ENCODE data around the gene RNASE3.
A peak's percentile ranks its signal among the peaks of the same experiment; 100 is the strongest.
"Not testable (repeated sequence)": the region's sequence is repeated elsewhere in the genome, so short reads cannot be mapped to it uniquely, and the experiment has no call there.

RNASE3 gene

GRCh38 chr14:20873370-20874177, 17.6 kb upstream of the RNASE3 start:
- H3K27me3 ChIP-seq (ENCODE audit: control insufficient read depth in 1 of 2, insufficient read depth in 2 of 2, low read length in 2 of 2), result no peaks in the 10 kb centered on the region
- no peaks in the 10 kb centered on the region for H3K36me3 ChIP-seq (ENCODE audit: insufficient read depth, low read length)
- no peak overlapping the region for H3K9ac ChIP-seq (ENCODE audit: low read length)
- H3K27ac ChIP-seq (ENCODE audit: low read depth, low read length), result no peak overlapping the region
- peak overlapping the region in 1 of 2 donors; percentile 31 for H3K4me3 ChIP-seq (ENCODE audit: low read depth in 1 of 2, low read length in 2 of 2)
- H3K9me3 ChIP-seq (ENCODE audit: low read length), result no peaks in the 10 kb centered on the region
- peaks cover 6% of the 10 kb centered on the region for H3K4me1 ChIP-seq (ENCODE audit: insufficient read depth, low read length)

- Histone ChIP-seq H3K27ac (ENCODE audit: low read depth, low read length) (no peak overlapping the region), H3K9ac (ENCODE audit: low read length) (no peak overlapping the region), H3K4me1 (ENCODE audit: insufficient read depth, low read length) (peaks cover 6% of the 10 kb centered on the region), H3K4me3 (ENCODE audit: low read depth in 1 of 2, low read length in 2 of 2) (no peak overlapping the region), H3K27me3 (ENCODE audit: control insufficient read depth in 1 of 2, insufficient read depth in 2 of 2, low read length in 2 of 2) (no peaks in the 10 kb centered on the region), H3K9me3 (ENCODE audit: low read length) (no peaks in the 10 kb centered on the region), H3K36me3 (ENCODE audit: insufficient read depth, low read length) (no peaks in the 10 kb centered on the region)
Measured at GRCh38 chr14:20877016-20877415, 14.2 kb upstream of the RNASE3 start.

GRCh38 chr14:20878695-20879094, 12.5 kb upstream of the RNASE3 start:
- Histone ChIP-seq H3K9me3 (ENCODE audit: low read length) (no peaks in the 10 kb centered on the region), H3K36me3 (ENCODE audit: insufficient read depth, low read length) (no peaks in the 10 kb centered on the region), H3K9ac (ENCODE audit: low read length) (no peak overlapping the region), H3K4me3 (ENCODE audit: low read depth in 1 of 2, low read length in 2 of 2) (no peak overlapping the region), H3K4me1 (ENCODE audit: insufficient read depth, low read length) (peaks cover under 1% of the 10 kb centered on the region), H3K27me3 (ENCODE audit: control insufficient read depth in 1 of 2, insufficient read depth in 2 of 2, low read length in 2 of 2) (no peaks in the 10 kb centered on the region), H3K27ac (ENCODE audit: low read depth, low read length) (no peak overlapping the region)

- not testable (repeated sequence) for H3K4me1 ChIP-seq (ENCODE audit: insufficient read depth, low read length); H3K9me3 ChIP-seq (ENCODE audit: low read length); H3K27me3 ChIP-seq (ENCODE audit: control insufficient read depth in 1 of 2, insufficient read depth in 2 of 2, low read length in 2 of 2); H3K9ac ChIP-seq (ENCODE audit: low read length); H3K4me3 ChIP-seq (ENCODE audit: low read depth in 1 of 2, low read length in 2 of 2); H3K27ac ChIP-seq (ENCODE audit: low read depth, low read length); H3K36me3 ChIP-seq (ENCODE audit: insufficient read depth, low read length)
Measured at GRCh38 chr14:20881229-20881628, 10.0 kb upstream of the RNASE3 start.

- not testable (repeated sequence) for H3K9me3 ChIP-seq (ENCODE audit: low read length); H3K36me3 ChIP-seq (ENCODE audit: insufficient read depth, low read length); H3K27ac ChIP-seq (ENCODE audit: low read depth, low read length); H3K4me3 ChIP-seq (ENCODE audit: low read depth in 1 of 2, low read length in 2 of 2); H3K9ac ChIP-seq (ENCODE audit: low read length); H3K4me1 ChIP-seq (ENCODE audit: insufficient read depth, low read length); H3K27me3 ChIP-seq (ENCODE audit: control insufficient read depth in 1 of 2, insufficient read depth in 2 of 2, low read length in 2 of 2)
Measured at GRCh38 chr14:20882787-20883186, 8.4 kb upstream of the RNASE3 start.

GRCh38 chr14:20888411-20888810, 2.8 kb upstream of the RNASE3 start:
- not testable (repeated sequence) for H3K9ac ChIP-seq (ENCODE audit: low read length); H3K27me3 ChIP-seq (ENCODE audit: control insufficient read depth in 1 of 2, insufficient read depth in 2 of 2, low read length in 2 of 2); H3K27ac ChIP-seq (ENCODE audit: low read depth, low read length); H3K36me3 ChIP-seq (ENCODE audit: insufficient read depth, low read length); H3K4me3 ChIP-seq (ENCODE audit: low read depth in 1 of 2, low read length in 2 of 2); H3K4me1 ChIP-seq (ENCODE audit: insufficient read depth, low read length); H3K9me3 ChIP-seq (ENCODE audit: low read length)

GRCh38 chr14:20895322-20895721, 4.1 kb downstream of the RNASE3 start:
- H3K36me3 ChIP-seq (ENCODE audit: insufficient read depth, low read length); H3K4me3 ChIP-seq (ENCODE audit: low read depth in 1 of 2, low read length in 2 of 2); H3K9ac ChIP-seq (ENCODE audit: low read length); H3K27me3 ChIP-seq (ENCODE audit: control insufficient read depth in 1 of 2, insufficient read depth in 2 of 2, low read length in 2 of 2); H3K9me3 ChIP-seq (ENCODE audit: low read length); H3K27ac ChIP-seq (ENCODE audit: low read depth, low read length); H3K4me1 ChIP-seq (ENCODE audit: insufficient read depth, low read length): not testable (repeated sequence)

GRCh38 chr14:20904393-20905029, 13.3 kb downstream of the RNASE3 start:
- Histone ChIP-seq H3K27me3 (ENCODE audit: control insufficient read depth in 1 of 2, insufficient read depth in 2 of 2, low read length in 2 of 2) (no peaks in the 10 kb centered on the region), H3K36me3 (ENCODE audit: insufficient read depth, low read length) (no peaks in the 10 kb centered on the region)

GRCh38 chr14:20905676-20906075, 14.5 kb downstream of the RNASE3 start:
- no peak overlapping the region for H3K4me3 ChIP-seq (ENCODE audit: low read depth in 1 of 2, low read length in 2 of 2)
- H3K4me1 ChIP-seq (ENCODE audit: insufficient read depth, low read length), result no peaks in the 10 kb centered on the region
- H3K36me3 ChIP-seq (ENCODE audit: insufficient read depth, low read length), result no peaks in the 10 kb centered on the region
- no peak overlapping the region for H3K9ac ChIP-seq (ENCODE audit: low read length)
- H3K9me3 ChIP-seq (ENCODE audit: low read length), result no peaks in the 10 kb centered on the region
- H3K27ac ChIP-seq (ENCODE audit: low read depth, low read length), result no peak overlapping the region
- no peaks in the 10 kb centered on the region for H3K27me3 ChIP-seq (ENCODE audit: control insufficient read depth in 1 of 2, insufficient read depth in 2 of 2, low read length in 2 of 2)

More at GRCh38 chr14:20904393-20905029, 13.3 kb downstream of the RNASE3 start:
- Histone ChIP-seq H3K4me3 (ENCODE audit: low read depth in 1 of 2, low read length in 2 of 2) (no peak overlapping the region), H3K9me3 (ENCODE audit: low read length) (no peaks in the 10 kb centered on the region), H3K4me1 (ENCODE audit: insufficient read depth, low read length) (no peaks in the 10 kb centered on the region), H3K9ac (ENCODE audit: low read length) (no peak overlapping the region), H3K27ac (ENCODE audit: low read depth, low read length) (no peak overlapping the region)

- Histone ChIP-seq H3K9me3 (ENCODE audit: low read length) (no peaks in the 10 kb centered on the region), H3K27me3 (ENCODE audit: control insufficient read depth in 1 of 2, insufficient read depth in 2 of 2, low read length in 2 of 2) (no peaks in the 10 kb centered on the region), H3K4me3 (ENCODE audit: low read depth in 1 of 2, low read length in 2 of 2) (no peak overlapping the region), H3K9ac (ENCODE audit: low read length) (no peak overlapping the region), H3K27ac (ENCODE audit: low read depth, low read length) (no peak overlapping the region), H3K36me3 (ENCODE audit: insufficient read depth, low read length) (no peaks in the 10 kb centered on the region), H3K4me1 (ENCODE audit: insufficient read depth, low read length) (no peaks in the 10 kb centered on the region)
Measured at GRCh38 chr14:20907214-20907613, 16.0 kb downstream of the RNASE3 start.

- not testable (repeated sequence) for H3K27ac ChIP-seq (ENCODE audit: low read depth, low read length); H3K9me3 ChIP-seq (ENCODE audit: low read length); H3K36me3 ChIP-seq (ENCODE audit: insufficient read depth, low read length); H3K9ac ChIP-seq (ENCODE audit: low read length); H3K4me3 ChIP-seq (ENCODE audit: low read depth in 1 of 2, low read length in 2 of 2); H3K4me1 ChIP-seq (ENCODE audit: insufficient read depth, low read length); H3K27me3 ChIP-seq (ENCODE audit: control insufficient read depth in 1 of 2, insufficient read depth in 2 of 2, low read length in 2 of 2)
Measured at GRCh38 chr14:20910822-20911221, 19.6 kb downstream of the RNASE3 start.

Measured in muscle layer of colon (tissue), 2 donors.